H1 (cell line): ENCODE measurements around the gene APOA4. TPM values are rescaled to one million over a fixed set of nuclear protein-coding genes. Genes with fewer than 3 reads are reported as not detected.
A peak's percentile ranks its signal among the peaks of the same experiment; 100 is the strongest.

ENCODE experiments used
- CTCF ChIA-PET: fragments of 300-600 bp; sonication (Branson Sonifier 250); formaldehyde crosslinking; loops from one replicate; lab custom pipeline; 2021; ENCODE audit not compliant: partially characterized antibody; lab: Charles Lee
- POLR2A ChIA-PET: fragments of 300-600 bp; sonication (Branson Sonifier 250); formaldehyde crosslinking; loops from one replicate; lab custom pipeline; 2021; ENCODE audit warnings: inconsistent platforms; ENCODE audit not compliant: partially characterized antibody; lab: Charles Lee
- DNase-seq, 2 experiments: peaks; one replicate each; pipeline versions ENCODE4 v3.0.0 to v3.0.0-alpha.2; 2010 to 2022; ENCODE audit warnings: low spot score in 2 of 2, low read depth in 1 of 2, mixed read lengths in 1 of 2
- FAIRE-seq: peaks from 2 replicates; lab custom pipeline; 2011; peaks lifted over from hg19 to GRCh38; lab: Jason Lieb, UNC
- H2AFZ ChIP-seq: 2 replicates; pipeline ENCODE4 v1.8.1; 2012; ENCODE audit warnings: low read length, inconsistent platforms
- H2AK5ac ChIP-seq: 2 replicates; pipeline ENCODE4 v1.6.1; 2013; ENCODE audit warnings: low read depth, low read length
- H2BK120ac ChIP-seq: replicated peaks from 2 replicates; pipeline ENCODE3; 2013; ENCODE audit warnings: low read depth, low read length, inconsistent platforms
- H2BK12ac ChIP-seq: 2 replicates; pipeline ENCODE4 v1.6.1; 2013; ENCODE audit warnings: low read depth, low read length
- H2BK15ac ChIP-seq: 2 replicates; pipeline ENCODE4 v1.6.1; 2013; ENCODE audit warnings: low read length
- H2BK20ac ChIP-seq: 2 replicates; pipeline ENCODE4 v1.6.1; 2013; ENCODE audit warnings: low read length
- H2BK5ac ChIP-seq: 2 replicates; pipeline ENCODE4 v1.6.1; 2013; ENCODE audit warnings: low read depth, low read length
- H3K14ac ChIP-seq: 2 replicates; pipeline ENCODE4 v1.6.1; 2013; ENCODE audit warnings: inconsistent platforms; ENCODE audit not compliant: insufficient read length
- H3K18ac ChIP-seq: 2 replicates; pipeline ENCODE4 v1.6.1; 2013; ENCODE audit warnings: low read length; ENCODE audit errors: extremely low read depth
- H3K23ac ChIP-seq: 2 replicates; pipeline ENCODE4 v1.6.1; 2013; ENCODE audit warnings: inconsistent platforms; ENCODE audit not compliant: insufficient read length
- H3K23me2 ChIP-seq: 2 replicates; pipeline ENCODE4 v1.6.1; 2013; ENCODE audit warnings: low read depth, low read length
- H3K27ac ChIP-seq: 2 replicates; pipeline ENCODE4 v1.6.1; 2011; ENCODE audit warnings: low read depth, low read length, inconsistent platforms
- H3K27me3 ChIP-seq, 4 experiments: replicated peaks in 1 of 4; 1 replicate in 1 of 4; 2 replicates in 3 of 4; pipeline versions ENCODE4 v1.6.1 to v1.8.1; 2011 to 2013; ENCODE audit warnings: low read length in 3 of 4, mild to moderate bottlenecking in 3 of 4, inconsistent platforms in 2 of 4, mixed read lengths in 2 of 4, moderate library complexity in 1 of 4; ENCODE audit not compliant: control insufficient read depth in 3 of 4, insufficient read depth in 3 of 4; ENCODE audit errors: extremely low read depth in 1 of 4
- H3K36me3 ChIP-seq, 4 experiments: 2 replicates each; pipeline versions ENCODE4 v1.6.1 to v1.8.1; 2011 to 2013; ENCODE audit warnings: mild to moderate bottlenecking in 4 of 4, low read length in 3 of 4, moderate library complexity in 2 of 4, control low read depth in 1 of 4, inconsistent platforms in 1 of 4; ENCODE audit not compliant: insufficient read depth in 4 of 4, control insufficient read depth in 2 of 4
- H3K4ac ChIP-seq: replicated peaks from 2 replicates; pipeline ENCODE3; 2013; ENCODE audit warnings: low read length, low read depth, mixed read lengths, inconsistent platforms; ENCODE audit not compliant: insufficient read length
- H3K4me1 ChIP-seq, 4 experiments: replicated peaks in 1 of 4; 1 replicate in 1 of 4; 2 replicates in 3 of 4; pipeline versions ENCODE4 v1.6.1 to v1.8.1; 2011 to 2013; ENCODE audit warnings: low read length in 3 of 4, inconsistent platforms in 2 of 4, mixed read lengths in 1 of 4; ENCODE audit not compliant: insufficient read depth in 4 of 4, control insufficient read depth in 3 of 4
- H3K4me2 ChIP-seq, 2 experiments: 2 replicates each; pipeline versions ENCODE4 v1.6.1 to v1.8.1; 2011 to 2013; ENCODE audit warnings: low read depth in 2 of 2, low read length in 2 of 2, control low read depth in 1 of 2, inconsistent platforms in 1 of 2, mild to moderate bottlenecking in 1 of 2; ENCODE audit not compliant: insufficient read depth in 1 of 2
- H3K4me3 ChIP-seq, 4 experiments: fragments of 200-600, 300-600 bp in 1 of 4; sonication (generic), shearing (Covaris generic), sonication (Bioruptor Twin) in 1 of 4; 2 replicates each; pipeline versions ENCODE4 v1.5.1 to v1.8.1; 2011 to 2016; ENCODE audit warnings: low read length in 4 of 4, low read depth in 3 of 4, control low read depth in 2 of 4, inconsistent platforms in 2 of 4, mild to moderate bottlenecking in 2 of 4, mixed read lengths in 1 of 4, moderate library complexity in 1 of 4; ENCODE audit not compliant: insufficient read depth in 2 of 4; ENCODE audit errors: extremely low read depth in 1 of 4
- H3K56ac ChIP-seq: replicated peaks from 2 replicates; pipeline ENCODE3; 2013; ENCODE audit warnings: low read depth, mild to moderate bottlenecking, mixed read lengths, low read length, inconsistent platforms; ENCODE audit not compliant: insufficient read length
- H3K79me1 ChIP-seq: 2 replicates; pipeline ENCODE4 v1.6.1; 2013; ENCODE audit warnings: low read depth, low read length, control low read depth
- H3K79me2 ChIP-seq, 2 experiments: 2 replicates each; pipeline versions ENCODE4 v1.6.1 to v1.8.1; 2012 to 2013; ENCODE audit warnings: low read length in 2 of 2, mild to moderate bottlenecking in 2 of 2, inconsistent platforms in 1 of 2; ENCODE audit not compliant: insufficient read depth in 2 of 2, control insufficient read depth in 1 of 2
- H3K9ac ChIP-seq, 4 experiments: replicated peaks in 1 of 4; 1 replicate in 1 of 4; 2 replicates in 3 of 4; pipeline versions ENCODE4 v1.6.1 to v1.8.1; 2011 to 2013; ENCODE audit warnings: low read depth in 3 of 4, low read length in 3 of 4, control low read depth in 2 of 4, mild to moderate bottlenecking in 2 of 4, moderate library complexity in 2 of 4, inconsistent platforms in 1 of 4; ENCODE audit errors: extremely low read depth in 1 of 4
- H3K9me3 ChIP-seq, 2 experiments: 2 replicates each; pipeline versions ENCODE4 v1.6.1 to v1.8.1; 2012 to 2013; ENCODE audit warnings: mild to moderate bottlenecking in 2 of 2, moderate library complexity in 2 of 2, control low read depth in 1 of 2, inconsistent platforms in 1 of 2, low read depth in 1 of 2, low read length in 1 of 2, mixed read lengths in 1 of 2; ENCODE audit not compliant: insufficient read depth in 2 of 2
- H4K20me1 ChIP-seq, 2 experiments: replicated peaks in 1 of 2; 2 replicates each; pipeline versions ENCODE3 to v1.8.1; 2011 to 2013; ENCODE audit warnings: inconsistent platforms in 2 of 2, low read length in 2 of 2, mild to moderate bottlenecking in 1 of 2; ENCODE audit not compliant: insufficient read depth in 2 of 2, control insufficient read depth in 1 of 2
- H4K5ac ChIP-seq: 2 replicates; pipeline ENCODE4 v1.6.1; 2013; ENCODE audit warnings: low read length, low read depth, mixed read lengths, inconsistent platforms; ENCODE audit not compliant: insufficient read length
- H4K8ac ChIP-seq: 2 replicates; pipeline ENCODE4 v1.8.0; 2013; ENCODE audit warnings: mild to moderate bottlenecking, moderate library complexity, low read length, inconsistent platforms; ENCODE audit not compliant: insufficient read depth; ENCODE audit errors: extremely low read depth
- H4K91ac ChIP-seq: replicated peaks from 2 replicates; pipeline ENCODE3; 2013; ENCODE audit warnings: low read length, mixed read lengths, inconsistent platforms; ENCODE audit not compliant: insufficient read length
- CBX5 ChIP-seq: fragments of 300-800, 300-1000 bp; sonication (generic); IDR thresholded peaks from 2 replicates; pipeline ENCODE4 v1.7.1; 2016; ENCODE audit warnings: antibody characterized with exemption, low read length, low read depth
- POLR2A ChIP-seq, 2 experiments: IDR thresholded peaks; 1 replicate in 1 of 2; 2 replicates in 1 of 2; pipeline ENCODE4 v1.6.1; 2011; ENCODE audit warnings: low read depth in 2 of 2, low read length in 2 of 2, mild to moderate bottlenecking in 2 of 2; ENCODE audit errors: control extremely low read depth in 1 of 2
- POLR2AphosphoS5 ChIP-seq: IDR thresholded peaks from 2 replicates; pipeline ENCODE4 v1.6.1; 2011; ENCODE audit warnings: low read depth, low read length
- RNF2 ChIP-seq: fragments of 200-900, 300-1000 bp; sonication (generic); IDR thresholded peaks from 2 replicates; pipeline ENCODE4 v1.7.1; 2016; ENCODE audit warnings: borderline replicate concordance, low read depth, mild to moderate bottlenecking, antibody characterized with exemption, low read length; ENCODE audit not compliant: poor library complexity, severe bottlenecking; ENCODE audit errors: missing control alignments
- SP4 ChIP-seq: IDR thresholded peaks from 2 replicates; pipeline ENCODE4 v1.6.1; 2012; ENCODE audit warnings: low read length, inconsistent platforms
- WGBS, 2 experiments: shearing (Covaris generic) in 1 of 2; methylation state at CpG; one replicate each; pipeline versions ENCODE4 v1.1.6 to v1.1.7; 2013 to 2015; ENCODE audit warnings: low lambda C conversion rate in 2 of 2, mixed read lengths in 2 of 2, inconsistent platforms in 1 of 2, low coverage in 1 of 2, missing lambda C conversion rate in 1 of 2; ENCODE audit not compliant: insufficient replicate concordance in 2 of 2, insufficient coverage in 1 of 2, insufficient read length in 1 of 2; ENCODE audit errors: extremely low coverage in 1 of 2, missing lambda C conversion rate in 1 of 2; 5-methylcytosine and 5-hydroxymethylcytosine counted together
- polyA plus RNA-seq, 7 experiments: library from polyadenylated mRNA; depleted of rRNA in 3 of 7; stranded (reverse) in 5 of 7; unstranded in 2 of 7; fragments of >200 nt in 5 of 7; fragments of 200-250 nt in 2 of 7; gene quantifications; 1 replicate in 5 of 7; 2 replicates in 1 of 7; 4 replicates in 1 of 7; pipeline versions ENCODE4 v1.2.1 to v1.2.3, GENCODE V29; 2011 to 2013; ENCODE audit warnings: missing spikeins in 2 of 7, mixed read lengths in 2 of 7
- total RNA-seq: library from RNA; stranded (reverse); fragmentation: NEBNext Ultra II Directional; extraction: Animal tissue kit (Norgen Biotek cat#: 25700); gene quantifications from 2 replicates; pipeline ENCODE4 v1.2.1, GENCODE V29; 2021

The APOA4 gene
- total and polyA plus RNA-seq, 2 of the 8 experiments (the other 6 are each of a cell fraction or from before 2014, with no cell fraction given), result not detected

DNA sequence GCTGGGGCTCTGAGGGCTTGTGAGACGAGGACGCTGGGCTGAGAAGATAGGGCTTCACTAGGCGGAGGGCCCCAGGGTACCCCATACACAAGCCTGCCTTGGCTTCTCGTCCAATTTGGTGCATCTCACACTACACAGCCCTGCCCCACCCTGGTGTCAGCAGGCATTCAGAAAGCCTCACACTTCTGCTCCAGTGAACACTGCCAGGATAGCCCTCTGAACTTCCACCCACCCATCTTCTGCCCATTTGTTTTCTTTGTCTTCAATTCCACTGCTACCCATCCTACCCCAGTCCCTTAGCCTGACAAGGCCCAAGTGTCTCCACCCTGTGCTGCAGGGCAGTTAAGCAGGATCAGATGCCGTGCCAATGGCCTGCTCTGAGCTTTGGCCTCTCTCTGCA, 48.4 kb downstream of the APOA4 start:
- Histone ChIP-seq H3K36me3 (peaks cover 16 to 34% (median 21%) of the 10 kb centered on the region in 4 experiments), H2BK20ac (no peak overlapping the region), H4K8ac (no peak overlapping the region), H3K23me2 (peaks cover 8% of the 10 kb centered on the region), H3K79me1 (no peaks in the 10 kb centered on the region), H3K23ac (no peak overlapping the region), H2BK5ac (no peak overlapping the region), H3K4me1 (peaks cover 0 to 5% (median 3%) of the 10 kb centered on the region in 4 experiments; a peak in 2 of 7 replicates), H4K91ac (no peak overlapping the region), H3K14ac (no peak overlapping the region), H3K9ac (no peak overlapping the region), H3K18ac (no peak overlapping the region), H3K4ac (no peak overlapping the region), H2BK15ac (no peak overlapping the region), H3K4me2 (no peak overlapping the region), H2AFZ (no peak overlapping the region), H2AK5ac (0 out of 2 replicates have a peak overlapping the region, but pooled peaks have one; percentile 46), H3K27ac (no peak overlapping the region), H3K79me2 (peaks cover 12 to 22% of the 10 kb centered on the region in 2 experiments), H2BK12ac (no peak overlapping the region), H3K4me3 (no peak overlapping the region), H3K27me3 (no peaks in the 10 kb centered on the region), H3K56ac (no peak overlapping the region), H4K20me1 (peaks cover 0 to 2% of the 10 kb centered on the region in 2 experiments), H4K5ac (no peak overlapping the region), H2BK120ac (no peak overlapping the region), H3K9me3 (no peaks in the 10 kb centered on the region)
- TF ChIP-seq POLR2AphosphoS5 (0 out of 2 replicates have a peak, but pooled peaks have one; percentile 21), POLR2A (IDR thresholded peaks at IDR 0.05; ENCODE audit: control extremely low read depth in 1 of 2, low read depth in 2 of 2, low read length in 2 of 2) (0 out of 3 replicates have a peak, but pooled peaks of 1 of the 2 experiments have one; percentile 28), SP4 (no peak), RNF2 (no peak), CBX5 (no peak)
- DNase-seq (no peak), FAIRE-seq (no peak)
- POLR2A ChIA-PET, result interaction anchor here (1.1 to 3.3 kb wide), 3 partner anchors 9 to 32 kb away, joined by 5 to 13 read pairs (median 6); partner anchors contain the start of gene ZPR1
- CTCF ChIA-PET, result interaction anchor here (1.2 to 2.3 kb wide), 2 partner anchors 16 to 32 kb away, joined by 3 to 8 read pairs; no protein-coding TSS in a partner anchor
- WGBS, 2 experiments, result 82% methylated on average over 5 of the region's 5 CpGs; no CpG with 5 or more reads in 1 of the 2 experiments
